ENCODE results near the gene SLC13A3.

SLC13A3 gene

DNA sequence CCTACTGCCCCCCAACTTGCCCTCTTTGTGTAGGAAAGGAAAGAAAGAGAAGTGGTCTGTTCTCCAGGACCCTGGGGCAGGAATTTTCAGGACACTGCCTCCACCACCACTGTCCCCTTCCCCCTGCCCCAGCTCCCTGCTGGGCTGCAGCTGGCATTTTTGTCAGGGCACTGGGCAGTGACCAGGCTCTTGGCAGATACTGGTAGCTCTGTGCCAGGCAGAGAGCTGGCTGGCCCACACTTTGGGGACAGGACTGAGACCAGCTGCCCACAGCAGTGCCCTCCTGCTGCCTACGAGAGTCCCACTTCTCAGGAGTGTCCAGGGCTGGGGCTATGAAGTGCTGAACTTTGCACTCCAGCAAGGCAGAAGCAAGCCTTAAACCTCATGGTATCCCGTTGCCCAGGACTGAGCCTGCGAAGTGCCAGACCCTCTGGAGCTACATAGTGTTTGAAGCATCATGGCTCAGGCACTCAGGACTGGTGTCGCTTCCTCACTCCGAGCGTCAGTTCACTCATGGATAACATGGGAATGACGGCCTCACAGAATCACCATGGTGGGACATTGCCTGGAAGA, 19.3 kb downstream of the SLC13A3 start:
- no peak for DNase-seq

DNA sequence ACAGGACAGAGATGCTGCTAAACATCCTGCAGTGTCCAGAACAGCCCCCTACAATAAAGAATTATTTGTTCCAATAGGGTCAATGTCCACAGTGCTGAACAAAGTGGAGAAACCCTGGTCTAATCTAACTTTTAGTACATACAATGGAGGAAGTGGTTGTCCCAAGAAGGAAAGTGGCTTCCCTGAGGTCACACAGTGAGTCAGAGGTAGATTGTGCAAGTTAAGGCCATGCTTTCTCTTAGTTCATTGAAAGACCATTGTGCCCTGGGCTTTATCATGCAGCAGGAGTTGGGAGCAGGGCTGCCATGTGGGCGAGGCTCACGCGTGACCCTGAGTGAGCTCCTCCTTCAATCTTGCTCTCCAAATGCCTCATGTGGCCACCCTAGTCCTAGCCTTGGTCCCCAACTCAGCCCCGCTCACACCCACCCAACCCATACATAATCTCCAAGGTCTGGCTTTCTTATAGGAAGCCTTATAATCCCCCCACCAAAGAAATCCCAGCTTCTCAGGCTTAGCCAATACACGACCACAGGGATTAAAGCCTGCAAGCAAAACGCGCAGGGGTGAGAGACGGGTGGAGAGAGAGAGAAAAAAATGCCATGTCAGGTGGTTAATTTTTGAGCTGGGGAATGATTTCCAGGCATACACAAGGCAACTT, 19.9 kb downstream of the SLC13A3 start:
- no peak for DNase-seq

DNA sequence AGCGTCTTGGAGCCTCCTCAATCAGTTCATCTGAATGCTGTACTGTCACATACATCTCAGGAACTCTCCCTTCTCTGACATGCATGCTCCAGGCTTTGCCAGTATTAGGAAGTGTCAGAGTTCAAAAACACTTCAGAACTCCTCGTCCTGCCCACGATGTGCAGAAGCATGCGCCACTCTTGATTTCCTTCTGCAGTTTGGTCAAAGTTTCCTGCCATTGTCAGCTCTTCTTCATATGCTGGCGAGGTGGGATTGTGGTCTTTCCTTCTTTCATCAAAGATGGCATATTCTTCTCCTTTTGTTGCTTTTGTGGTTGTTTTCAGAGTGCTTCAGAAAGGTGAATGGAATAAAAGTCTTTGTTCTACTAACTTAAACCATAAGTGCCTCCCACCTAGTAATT, 21.0 kb downstream of the SLC13A3 start:
- no peak for DNase-seq

DNA sequence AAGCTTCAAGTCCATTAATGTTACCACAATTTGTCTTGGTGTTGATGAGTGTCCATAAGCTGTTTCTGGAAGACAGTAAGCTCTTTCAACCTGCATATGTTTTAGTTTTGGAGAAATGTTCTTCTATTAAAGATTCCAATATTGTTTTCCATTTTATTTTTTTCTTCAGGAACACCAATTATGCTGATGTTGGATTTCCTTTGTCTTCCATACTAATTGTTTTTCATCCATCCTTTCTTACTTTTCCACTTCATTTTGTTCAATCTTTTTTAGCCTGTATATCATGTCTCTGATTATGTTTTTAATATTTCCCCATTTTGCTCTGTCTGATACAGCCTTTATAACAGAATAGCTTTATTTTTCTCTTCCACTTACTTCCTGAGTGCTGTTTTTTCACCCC, 21.9 kb downstream of the SLC13A3 start:
- no peak for DNase-seq

DNA sequence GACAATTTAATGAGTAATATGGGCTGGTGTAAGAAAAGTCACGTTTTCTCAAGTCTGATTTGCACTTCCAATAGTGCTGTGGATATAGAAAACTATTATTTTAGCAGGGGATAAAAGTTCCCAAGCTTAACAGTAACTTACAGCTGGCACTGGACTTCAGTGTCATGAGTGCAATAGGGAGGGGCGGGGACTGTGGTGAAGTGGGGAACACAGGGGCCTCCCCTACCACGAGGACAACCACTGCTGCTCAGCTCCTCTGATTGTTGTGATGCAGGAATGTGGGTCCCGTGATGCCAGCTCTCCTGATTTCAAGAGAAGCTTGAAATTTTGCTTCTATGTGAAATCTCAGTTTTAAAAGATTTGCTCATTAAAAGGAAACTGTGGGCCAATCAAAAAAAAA, 24.0 kb downstream of the SLC13A3 start:
- DNase-seq: no peak

DNA sequence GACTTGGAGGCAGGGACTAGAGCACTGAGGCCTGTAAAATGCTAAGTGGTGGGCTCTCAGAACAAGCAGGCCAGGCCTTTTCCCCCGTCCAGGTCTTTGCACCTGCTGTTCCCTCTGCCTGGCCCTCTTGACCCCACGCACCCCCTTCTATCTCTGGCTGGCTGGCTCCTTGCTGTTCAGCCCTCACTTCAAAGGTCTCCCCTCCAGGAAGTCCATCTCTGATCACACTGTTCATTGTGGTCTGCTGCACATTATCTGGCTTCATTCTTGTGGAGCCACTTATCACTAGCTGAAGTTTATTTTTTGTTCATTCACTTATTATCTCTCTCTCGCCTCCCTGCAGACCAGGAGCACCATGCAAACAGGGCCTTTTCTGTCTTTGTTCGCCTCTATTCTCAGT, 24.5 kb downstream of the SLC13A3 start:
- DNase-seq: no peak

DNA sequence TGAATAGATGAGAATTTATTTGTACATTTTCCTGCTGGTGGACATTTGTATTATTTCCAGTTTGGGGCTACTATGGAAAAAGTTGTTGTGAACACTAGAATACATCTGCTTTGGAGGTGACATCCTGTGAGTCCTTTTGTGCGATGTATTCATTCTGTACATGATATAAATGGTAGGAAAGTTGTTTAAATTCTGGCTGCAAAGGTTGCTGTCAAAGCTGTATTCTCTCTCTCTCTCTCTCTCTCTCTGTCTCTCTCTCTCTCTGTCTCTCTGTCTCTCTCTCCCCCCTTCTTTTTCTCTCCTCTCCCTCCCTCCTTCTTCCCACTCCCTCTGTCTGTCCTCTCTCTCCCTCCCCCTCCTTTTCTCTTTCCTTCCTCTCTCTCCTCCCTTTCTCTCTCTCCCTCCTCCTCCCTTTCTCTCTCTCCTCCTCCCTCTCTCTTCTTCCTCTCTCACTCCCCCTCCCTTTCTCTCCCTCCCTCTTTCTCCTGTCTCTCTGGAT, 25.3 kb downstream of the SLC13A3 start:
- no peak for DNase-seq

DNA sequence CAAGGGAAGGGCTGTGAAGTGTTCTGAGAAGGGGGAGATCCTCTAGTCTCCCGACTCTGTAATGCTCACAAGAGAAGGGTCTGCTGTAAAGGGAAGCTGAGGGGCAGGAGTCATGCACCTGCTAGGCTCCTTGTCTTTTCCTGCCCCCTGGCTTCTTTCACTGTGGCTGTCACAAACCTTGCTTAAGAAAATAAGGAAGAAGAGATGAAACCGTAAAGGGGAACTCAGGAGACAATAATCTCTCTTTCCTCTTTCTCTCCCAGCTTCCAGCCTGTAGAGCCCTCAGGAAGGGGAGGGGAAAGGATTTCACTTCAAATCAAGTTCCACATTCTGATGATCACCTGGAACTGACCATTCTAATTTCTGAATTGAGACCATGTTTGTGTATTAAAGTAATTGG, 26.3 kb downstream of the SLC13A3 start:
- no peak for DNase-seq

DNA sequence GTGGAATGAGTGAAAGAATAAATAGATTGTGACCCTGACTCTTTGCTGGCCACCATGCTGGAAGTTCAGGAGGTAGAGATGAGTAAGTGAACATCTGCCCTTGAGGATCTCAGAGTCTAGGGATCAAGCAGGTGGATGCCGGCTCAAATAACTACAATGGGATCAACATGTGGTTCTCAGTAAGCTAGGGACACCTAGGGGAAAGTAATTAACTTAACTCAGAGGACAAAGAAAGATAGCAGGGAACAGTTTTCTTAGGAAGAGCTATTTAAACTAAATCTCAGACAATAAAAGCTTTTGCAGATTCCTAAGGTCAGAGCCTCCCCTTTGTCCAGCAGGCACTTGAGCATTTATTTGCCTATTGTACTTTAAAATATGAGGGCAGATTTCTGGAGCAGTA, 29.1 kb downstream of the SLC13A3 start:
- no peak for DNase-seq

DNA sequence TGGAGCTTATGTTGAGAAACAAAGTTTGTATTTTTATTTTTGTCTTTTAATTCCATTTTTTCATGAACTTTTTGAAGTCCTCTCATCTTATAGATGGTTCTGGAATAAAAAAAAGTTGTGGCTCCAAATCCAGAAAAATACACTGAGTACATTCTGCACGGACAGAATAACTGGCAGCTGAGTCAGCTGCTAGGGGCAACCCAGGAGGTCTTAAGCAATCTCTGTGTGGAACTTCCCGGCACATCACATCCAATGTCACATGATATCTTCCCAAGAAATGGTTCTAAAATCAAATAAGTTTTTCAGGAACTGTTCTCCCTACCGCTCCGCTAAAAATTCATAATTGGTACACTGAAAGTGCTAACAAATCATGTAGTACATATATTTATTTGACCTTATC, 29.8 kb downstream of the SLC13A3 start:
- DNase-seq: no peak

DNA sequence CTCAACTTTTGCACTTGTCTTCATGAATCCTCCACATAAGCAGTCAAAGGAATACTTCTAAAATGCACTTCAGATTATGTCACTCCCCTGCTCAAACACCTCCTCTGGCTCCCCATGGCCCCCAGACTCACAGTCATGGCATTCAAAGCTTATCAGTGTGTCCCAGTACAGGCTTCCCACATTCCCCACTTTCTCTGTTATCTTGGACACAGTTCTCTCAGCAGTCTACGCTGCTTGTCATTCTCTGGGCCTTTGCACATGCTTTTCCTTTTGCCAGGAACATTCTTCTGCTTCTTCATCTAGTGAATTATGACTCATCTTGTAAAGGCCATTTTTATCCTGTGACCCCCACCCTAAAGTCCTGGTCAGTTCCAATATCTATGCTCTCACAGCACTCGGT, 31.8 kb downstream of the SLC13A3 start:
- DNase-seq: no peak

DNA sequence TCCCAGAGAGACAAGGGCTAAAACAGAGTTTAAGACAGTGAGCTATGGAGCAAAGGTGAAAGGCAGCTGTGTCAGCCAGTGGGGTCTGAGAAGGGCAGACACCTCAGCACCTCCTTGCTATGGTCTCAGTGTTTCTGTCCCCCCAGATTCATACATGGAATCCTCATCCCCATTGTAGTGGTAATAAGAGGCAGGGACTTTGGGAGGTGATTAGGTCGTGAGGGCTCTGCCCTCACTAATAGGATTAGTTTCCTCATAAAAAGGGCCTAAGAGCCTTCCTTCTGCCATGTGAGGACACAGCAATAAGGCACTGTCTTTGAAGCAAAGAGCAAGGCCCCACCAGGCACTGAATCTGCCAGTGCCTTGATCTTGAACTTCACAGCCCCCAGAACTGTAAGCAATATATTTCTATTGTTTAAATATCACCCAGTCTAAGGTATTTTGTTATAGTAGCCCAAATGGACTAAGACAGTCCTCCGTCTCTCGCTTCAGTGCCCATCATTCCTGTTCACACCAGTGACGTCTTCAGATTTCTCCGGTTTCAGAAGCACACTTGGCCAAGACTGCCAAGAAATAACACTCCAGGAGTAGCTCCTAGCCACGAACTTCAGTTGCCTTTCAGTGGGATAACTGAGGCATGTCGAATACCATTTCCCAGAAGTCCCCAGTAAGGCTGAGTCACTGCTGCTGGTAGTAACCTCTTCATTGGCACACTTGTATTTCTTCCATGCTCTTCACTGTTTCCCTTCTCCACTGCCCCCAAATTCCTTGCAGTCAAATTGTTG, 32.8 kb downstream of the SLC13A3 start:
- DNase-seq: no peak

DNA sequence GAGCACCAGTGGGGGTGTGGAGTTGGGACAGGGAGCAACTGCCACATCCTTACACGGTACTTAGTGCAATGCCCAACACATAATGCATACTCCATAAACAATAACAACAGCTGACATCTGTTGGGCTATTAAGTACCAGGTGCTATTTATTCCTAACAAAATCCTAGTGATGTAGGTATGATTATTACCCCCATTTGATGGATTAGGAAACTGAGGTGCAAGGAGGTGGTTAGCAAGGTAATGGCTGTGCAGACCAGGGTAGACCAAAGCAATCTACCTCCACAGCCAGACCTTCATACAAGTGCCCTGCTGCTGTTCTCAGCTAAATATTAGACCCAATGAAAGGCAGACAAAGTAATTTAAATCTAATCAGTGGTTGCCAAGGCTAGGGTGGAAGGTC, 36.8 kb downstream of the SLC13A3 start:
- no peak for DNase-seq

DNA sequence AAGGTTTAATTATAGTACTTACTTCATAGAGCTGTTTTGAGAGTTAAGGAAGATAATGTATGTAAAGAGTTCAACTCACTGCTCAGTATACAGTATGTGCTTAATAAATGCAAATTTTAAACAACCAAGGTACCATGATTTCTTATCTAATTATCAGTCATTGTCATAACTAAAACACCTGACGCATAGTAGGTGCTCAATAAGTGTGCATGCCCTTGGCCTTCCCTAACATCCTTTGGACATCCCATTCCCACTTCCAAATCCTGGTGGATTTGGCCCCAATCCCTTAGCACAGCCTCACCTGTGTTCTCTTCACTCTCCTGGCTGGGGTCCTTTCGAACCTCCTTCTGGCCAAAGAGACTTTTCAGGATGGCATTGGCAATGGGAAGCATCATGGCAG, 41.1 kb downstream of the SLC13A3 start:
- DNase-seq: no peak

DNA sequence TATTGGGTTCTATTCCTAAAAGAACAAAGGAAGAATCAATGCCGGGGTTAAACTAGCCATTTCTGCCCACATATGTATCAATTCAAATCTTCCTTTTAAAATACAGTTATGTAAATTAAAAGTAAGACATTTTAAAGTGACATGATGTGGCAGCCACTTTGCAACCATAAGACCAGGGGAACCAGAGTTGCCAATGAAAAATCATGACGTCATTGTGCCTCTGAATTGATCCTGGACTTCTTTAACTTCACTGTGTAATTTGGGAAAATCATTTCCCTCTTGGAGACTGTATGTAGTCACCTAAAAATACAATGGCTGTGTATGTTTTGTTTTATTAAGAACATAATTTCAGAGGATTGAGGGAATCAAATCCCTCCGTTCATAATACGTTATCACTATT, 42.2 kb downstream of the SLC13A3 start:
- DNase-seq: no peak

DNA sequence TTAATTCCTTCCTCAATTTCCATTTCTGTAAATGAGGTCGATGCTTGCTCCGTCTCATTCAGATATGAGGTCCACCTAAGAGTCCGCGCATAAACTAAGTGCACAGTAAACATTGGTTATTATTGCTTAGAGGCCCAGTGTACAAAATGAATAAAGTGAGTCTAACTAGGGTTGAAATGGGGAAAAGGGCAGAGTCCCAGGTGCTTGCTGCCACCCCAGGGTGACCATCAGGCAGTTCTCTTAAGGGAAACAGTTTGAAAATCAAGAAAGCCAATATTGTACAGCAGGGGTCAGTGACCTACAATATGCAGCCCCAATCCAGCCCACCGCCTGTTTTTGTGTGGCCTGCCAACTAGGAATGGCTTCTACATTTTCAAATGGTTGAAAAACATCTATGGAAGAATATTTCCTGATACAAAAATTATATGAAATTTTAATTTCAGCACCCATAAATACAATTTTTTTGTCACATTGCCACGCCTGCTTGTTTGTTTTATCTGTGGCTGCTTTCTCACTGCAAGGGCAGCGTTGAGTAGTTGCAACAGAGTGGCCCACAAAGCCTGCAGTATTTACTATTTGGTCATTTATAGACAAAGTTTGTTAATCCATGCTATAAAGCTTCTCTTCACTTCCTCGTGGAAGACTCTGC, 43.3 kb downstream of the SLC13A3 start:
- DNase-seq: no peak

DNA sequence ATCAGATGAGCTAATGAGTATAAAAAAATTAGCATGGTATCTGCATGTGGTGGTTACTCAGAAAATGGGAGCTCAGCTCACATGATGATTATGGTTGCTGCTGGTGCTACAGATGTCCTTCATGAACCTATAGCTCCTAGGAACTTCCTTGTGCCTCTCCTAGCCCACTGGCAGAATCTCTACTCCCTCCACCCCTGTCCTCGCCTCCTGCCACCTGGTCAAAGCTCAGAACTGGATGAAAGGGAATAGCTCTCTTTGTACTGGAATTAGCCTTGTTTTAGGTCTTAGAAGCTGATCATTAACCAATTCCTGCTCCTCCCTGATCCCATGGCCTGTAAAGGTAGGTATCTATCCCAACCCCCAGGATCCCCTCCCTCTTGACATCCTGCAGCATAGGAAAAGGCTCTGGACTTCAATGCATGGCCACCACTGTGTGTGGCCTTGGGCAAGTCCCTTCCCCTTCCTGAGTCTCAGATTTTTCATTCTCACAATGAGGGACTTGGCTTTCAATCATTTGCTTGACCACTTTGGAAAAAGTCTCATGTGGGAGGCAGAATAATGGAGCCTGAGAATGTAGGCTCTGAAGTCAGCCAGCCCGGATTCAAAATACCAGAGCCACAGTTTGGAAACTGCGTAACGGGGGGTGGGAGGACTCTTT, 43.9 kb downstream of the SLC13A3 start:
- no peak for DNase-seq

DNA sequence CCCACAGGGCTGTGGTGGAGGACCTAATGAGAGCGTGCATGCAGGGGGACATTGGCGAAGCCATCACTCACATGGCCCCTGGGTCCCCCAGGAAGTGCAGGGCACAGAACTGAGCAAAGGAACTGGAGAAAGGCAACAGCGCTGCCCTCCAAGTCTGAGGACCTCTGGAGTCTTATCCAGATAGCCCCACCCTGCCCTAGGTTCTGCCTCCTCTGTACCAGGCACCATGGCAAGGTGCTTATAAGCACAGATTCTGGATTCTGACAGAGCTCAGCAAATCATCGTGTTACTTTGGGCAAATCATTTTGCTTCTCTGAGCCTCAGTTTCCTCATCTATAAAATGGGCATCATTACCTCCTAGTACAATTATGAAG, 44.5 kb downstream of the SLC13A3 start:
- DNase-seq: no peak

DNA sequence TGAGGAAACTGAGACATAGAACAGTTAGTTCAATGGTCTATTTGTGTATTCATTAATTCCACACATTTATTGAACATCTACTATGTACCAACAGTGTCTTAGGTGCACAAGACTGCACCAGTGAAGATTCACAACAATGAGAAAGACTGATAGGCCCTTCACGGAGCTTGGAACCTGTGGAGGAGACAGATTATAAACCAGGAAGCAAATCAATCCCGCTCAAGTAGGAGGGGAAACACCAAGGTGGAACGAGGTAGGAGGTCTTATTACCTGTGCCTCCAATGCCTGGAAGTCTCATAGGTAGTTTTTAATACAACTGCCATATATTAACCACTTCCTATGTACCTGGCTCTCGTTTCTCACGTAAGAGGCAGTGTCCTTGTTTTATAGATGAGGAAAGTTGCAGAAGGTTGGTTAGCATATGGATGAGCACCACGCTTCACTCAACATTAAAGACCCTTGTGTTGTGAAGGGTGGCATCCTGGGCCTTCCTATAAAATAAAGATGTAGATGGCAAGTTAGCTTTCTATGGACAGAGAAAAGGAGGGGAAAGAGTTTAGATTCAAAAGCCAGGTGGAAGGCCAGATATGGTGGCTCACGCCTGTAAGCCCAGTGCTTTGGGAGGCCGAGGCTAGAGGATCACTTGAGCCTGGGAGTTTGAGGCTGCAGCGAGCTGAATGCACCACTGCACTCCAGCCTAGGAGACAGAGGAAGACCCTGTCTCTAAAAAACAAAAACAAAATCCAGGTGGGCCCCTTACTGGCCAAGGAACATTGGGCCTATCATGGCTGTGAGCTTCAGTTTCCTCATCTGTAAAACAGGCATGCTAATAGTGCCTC, 45.1 kb downstream of the SLC13A3 start:
- no peak for DNase-seq

DNA sequence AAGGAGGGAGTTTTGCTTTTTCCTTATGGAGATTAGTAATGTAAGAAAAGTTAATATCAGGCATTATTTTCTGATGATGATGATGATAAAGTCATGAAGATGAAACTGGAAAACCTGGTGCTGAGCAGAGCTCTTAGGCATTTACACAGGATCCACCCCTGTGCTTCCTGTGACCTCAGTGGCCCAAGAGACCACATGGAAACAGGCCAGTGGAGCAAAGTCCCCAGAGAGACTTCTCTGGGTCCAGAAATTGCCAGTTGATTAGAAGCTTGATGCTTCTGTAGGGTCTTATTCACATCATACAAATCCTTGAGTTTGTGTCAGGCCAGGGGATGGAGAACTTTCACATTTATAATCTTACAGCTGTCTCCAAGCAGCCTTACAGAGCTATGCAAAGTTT, 46.1 kb downstream of the SLC13A3 start:
- DNase-seq: no peak

DNA sequence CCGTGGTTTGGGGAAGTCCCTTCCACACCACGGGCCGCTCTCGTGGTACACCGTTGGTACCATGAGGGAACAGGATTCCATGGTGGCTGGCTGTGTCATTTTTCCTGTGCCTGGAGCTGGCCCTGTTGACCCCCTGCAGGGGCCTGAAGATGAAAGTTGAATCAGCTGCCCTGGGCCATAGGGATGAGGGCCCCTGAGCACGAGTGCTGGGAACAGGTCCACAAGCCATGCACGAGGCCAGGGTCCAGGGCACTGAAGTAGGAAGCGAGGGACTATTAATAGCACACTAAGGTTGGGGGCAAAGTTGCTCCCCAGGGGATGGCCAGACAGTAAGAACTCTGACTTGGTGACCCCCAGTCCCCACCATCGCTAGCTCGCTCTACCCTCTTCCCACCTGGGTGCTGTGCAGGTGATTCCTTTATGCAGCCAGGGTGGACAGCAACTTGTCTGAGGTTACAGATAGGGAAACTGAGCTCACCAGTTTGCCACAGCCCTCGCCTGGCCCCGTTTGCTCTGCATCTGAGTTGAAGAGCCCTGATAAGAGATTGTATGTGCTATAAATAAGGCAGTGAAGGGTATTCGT, 46.6 kb downstream of the SLC13A3 start:
- DNase-seq: no peak

DNA sequence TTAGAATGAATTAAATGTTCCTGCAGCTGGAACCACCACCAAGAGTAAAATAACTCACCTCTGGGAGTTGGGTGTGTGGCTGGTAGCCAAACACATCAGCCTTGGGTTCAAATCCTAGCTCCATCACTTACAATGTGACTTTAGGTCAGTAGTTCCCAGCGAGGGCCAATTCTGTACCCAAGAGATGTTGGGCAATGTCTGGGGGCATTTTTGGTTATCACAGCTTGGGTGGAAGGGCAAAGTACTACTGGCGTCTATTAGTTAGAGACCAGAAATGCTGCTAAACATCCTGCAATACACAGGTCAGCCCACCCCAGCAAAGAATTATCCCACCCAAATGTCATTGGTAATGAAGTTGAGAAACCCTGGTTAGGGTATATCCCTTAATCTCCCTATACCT, 48.8 kb downstream of the SLC13A3 start:
- DNase-seq: no peak

All from NCI-H1048 (cell line).